ENCODE results near the gene AADAT.
A peak's percentile ranks its signal among the peaks of the same experiment; 100 is the strongest.

DNA sequence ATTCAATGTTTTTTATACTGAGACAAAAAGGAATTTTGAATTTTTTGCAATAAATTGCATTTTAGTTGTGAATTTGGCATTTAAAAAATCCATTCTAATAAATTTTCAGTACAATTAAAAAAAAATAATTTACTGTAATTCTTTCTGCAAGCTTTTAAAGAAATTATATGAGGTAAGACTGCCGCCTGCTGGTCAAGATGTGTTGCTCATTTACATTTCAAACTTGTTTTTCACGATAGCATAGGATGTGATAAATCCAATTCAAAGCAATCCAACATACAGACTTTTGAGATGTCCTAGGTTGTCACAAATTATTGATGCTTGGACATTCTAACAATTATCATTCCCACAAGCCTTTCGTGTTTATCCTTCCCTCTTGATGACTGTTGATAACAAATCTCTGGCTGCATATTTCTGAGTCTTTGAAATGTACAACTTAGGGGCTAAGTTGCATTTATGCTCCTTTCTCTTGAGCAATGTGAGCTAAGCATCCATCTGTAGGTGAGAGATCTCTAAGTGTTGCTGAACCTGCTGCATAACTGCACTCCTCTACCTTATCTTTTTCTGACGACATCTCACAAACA is 41.9 kb downstream of the AADAT start:
- TF ChIP-seq POLR2A (IDR thresholded peaks at IDR 0.05) (no peak), CTCF (IDR thresholded peaks at IDR 0.05) (peak; percentile 46 to 84), EP300 (IDR thresholded peaks at IDR 0.05) (no peak), POLR2AphosphoS5 (IDR thresholded peaks at IDR 0.05) (no peak)

Measured in suprapubic skin (tissue), 4 donors.